ENCODE data around the gene PDGFD.

Gene PDGFD

DNA sequence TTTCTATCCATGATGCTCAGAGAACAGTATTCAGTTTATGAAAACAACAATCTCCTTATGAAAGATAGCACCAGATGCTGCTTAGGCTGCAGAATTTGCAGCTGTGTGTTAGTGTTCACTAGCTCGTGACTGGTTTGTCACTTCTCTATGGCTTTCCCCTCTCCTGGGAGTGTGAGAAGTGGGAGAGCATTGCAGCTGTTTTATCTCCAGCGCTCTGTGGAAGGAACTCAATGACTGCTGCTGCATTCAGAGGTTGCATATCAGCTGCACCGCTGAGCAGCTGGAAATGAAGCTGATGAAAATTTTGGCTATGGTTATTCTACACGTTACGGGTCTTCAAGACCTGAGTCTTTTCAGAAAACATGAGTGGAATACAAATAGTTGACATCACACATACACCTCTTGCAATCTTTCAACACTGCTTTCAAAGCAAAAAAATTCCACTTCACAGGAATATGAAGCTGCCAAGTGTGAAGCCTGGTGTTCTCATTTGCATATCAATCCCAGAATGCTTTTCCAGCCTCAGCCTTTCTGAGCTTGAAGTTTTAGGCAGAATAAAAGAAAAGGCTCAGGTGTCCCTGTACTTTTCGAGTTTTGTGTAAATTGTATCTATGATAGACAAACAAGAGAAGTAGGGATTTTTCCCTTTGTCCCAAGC, 276.8 kb downstream of the PDGFD start:
- Histone ChIP-seq H3K4me3 (ENCODE audit: low read length) (no peak overlapping the region), H3K27ac (ENCODE audit: low read length) (no peak overlapping the region), H3K4me1 (ENCODE audit: control insufficient read depth, low read depth, low read length) (no peaks in the 10 kb centered on the region), H3K36me3 (ENCODE audit: control insufficient read depth, low read depth, low read length) (no peaks in the 10 kb centered on the region), H3K9ac (ENCODE audit: low read length) (no peak overlapping the region), H3K9me3 (ENCODE audit: control insufficient read depth, low read depth, low read length) (no peaks in the 10 kb centered on the region), H3K27me3 (ENCODE audit: control insufficient read depth, insufficient read depth, low read length) (no peaks in the 10 kb centered on the region)

DNA sequence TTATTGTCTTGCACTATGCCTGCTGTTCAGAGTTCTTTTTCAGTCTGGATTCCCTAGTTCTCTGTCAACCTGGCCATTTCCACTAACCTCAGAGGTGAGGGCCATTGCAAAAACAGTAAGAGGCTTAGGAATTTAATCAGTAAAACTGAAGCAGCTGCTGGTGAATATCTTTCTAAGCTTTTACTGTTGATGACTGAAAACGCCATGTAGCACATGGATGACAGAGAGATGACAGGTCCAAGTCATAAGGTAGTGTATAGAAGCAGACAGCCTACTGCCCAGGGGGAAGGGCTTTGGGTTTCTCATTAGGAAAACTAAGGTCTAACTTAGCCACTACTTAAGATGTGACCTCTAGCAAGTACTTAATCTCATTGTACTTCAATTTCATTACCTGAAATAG, 280.1 kb downstream of the PDGFD start:
- Histone ChIP-seq H3K36me3 (ENCODE audit: control insufficient read depth, low read depth, low read length) (no peaks in the 10 kb centered on the region), H3K4me3 (ENCODE audit: low read length) (no peak overlapping the region), H3K27me3 (ENCODE audit: control insufficient read depth, insufficient read depth, low read length) (no peaks in the 10 kb centered on the region), H3K4me1 (ENCODE audit: control insufficient read depth, low read depth, low read length) (no peaks in the 10 kb centered on the region), H3K9ac (ENCODE audit: low read length) (no peak overlapping the region), H3K9me3 (ENCODE audit: control insufficient read depth, low read depth, low read length) (no peaks in the 10 kb centered on the region), H3K27ac (ENCODE audit: low read length) (no peak overlapping the region)

DNA sequence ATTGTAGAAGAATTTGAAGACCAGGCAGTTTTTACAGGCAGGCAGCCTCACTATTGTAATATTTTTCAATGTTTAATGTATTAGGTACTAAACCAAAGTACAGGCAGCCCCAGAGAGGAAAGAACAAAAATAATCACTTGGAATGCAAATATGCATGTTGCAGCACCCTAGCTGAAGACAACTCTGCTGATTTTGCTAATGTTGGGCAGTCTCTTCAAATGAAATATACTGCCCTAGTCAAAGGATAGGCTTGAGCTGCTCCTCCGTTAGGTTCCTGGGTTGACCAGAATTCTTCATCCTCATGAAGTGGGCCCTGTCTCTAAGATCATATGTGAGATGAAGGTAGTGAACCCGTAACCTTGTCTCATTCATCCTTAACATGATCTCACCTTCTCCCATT, 280.7 kb downstream of the PDGFD start:
- Histone ChIP-seq H3K4me3 (ENCODE audit: low read length) (no peak overlapping the region), H3K9me3 (ENCODE audit: control insufficient read depth, low read depth, low read length) (no peaks in the 10 kb centered on the region), H3K27ac (ENCODE audit: low read length) (no peak overlapping the region), H3K27me3 (ENCODE audit: control insufficient read depth, insufficient read depth, low read length) (no peaks in the 10 kb centered on the region), H3K4me1 (ENCODE audit: control insufficient read depth, low read depth, low read length) (no peaks in the 10 kb centered on the region), H3K36me3 (ENCODE audit: control insufficient read depth, low read depth, low read length) (no peaks in the 10 kb centered on the region), H3K9ac (ENCODE audit: low read length) (no peak overlapping the region)

DNA sequence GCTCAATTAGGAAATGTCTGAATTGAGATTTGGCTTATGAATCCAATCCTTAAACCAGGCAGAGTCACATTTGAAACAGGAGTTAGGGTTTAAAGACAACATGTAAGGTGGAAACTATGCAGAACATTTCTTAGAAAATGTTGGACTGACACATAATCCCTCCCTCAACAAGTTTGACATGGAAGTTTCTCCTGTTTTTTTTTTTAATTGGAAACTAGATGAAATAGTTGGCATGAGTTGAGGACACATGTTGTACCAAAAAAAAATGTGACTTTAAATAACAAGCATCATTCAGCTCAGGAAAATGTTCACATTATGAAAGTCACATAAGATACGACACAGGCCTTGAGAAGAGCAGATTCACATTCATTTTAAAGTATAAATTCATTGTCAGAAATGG, 282.4 kb downstream of the PDGFD start:
- no peak overlapping the region for H3K9ac ChIP-seq (ENCODE audit: low read length)
- no peaks in the 10 kb centered on the region for H3K9me3 ChIP-seq (ENCODE audit: control insufficient read depth, low read depth, low read length)
- no peaks in the 10 kb centered on the region for H3K27me3 ChIP-seq (ENCODE audit: control insufficient read depth, insufficient read depth, low read length)
- no peaks in the 10 kb centered on the region for H3K4me1 ChIP-seq (ENCODE audit: control insufficient read depth, low read depth, low read length)
- H3K4me3 ChIP-seq (ENCODE audit: low read length), result no peak overlapping the region
- no peak overlapping the region for H3K27ac ChIP-seq (ENCODE audit: low read length)
- no peaks in the 10 kb centered on the region for H3K36me3 ChIP-seq (ENCODE audit: control insufficient read depth, low read depth, low read length)

DNA sequence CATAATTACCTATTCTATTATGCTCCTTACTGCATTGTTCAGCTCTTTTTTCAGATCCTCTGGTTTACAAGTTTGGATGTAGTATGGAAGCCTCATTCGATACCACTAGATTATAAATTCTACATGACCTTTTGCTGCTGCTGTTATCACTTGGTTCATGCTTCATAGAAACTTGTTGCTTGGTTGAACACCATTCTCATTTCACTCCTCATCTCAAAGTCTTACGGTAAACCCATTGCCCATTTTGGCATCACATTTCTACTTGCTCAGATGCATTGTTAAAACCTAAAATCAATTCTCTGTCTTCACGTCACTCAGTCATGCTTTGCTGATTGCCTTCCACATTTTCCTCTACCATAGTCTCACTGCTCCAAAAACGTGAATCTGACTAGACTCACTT, 283.0 kb downstream of the PDGFD start:
- Histone ChIP-seq H3K9me3 (ENCODE audit: control insufficient read depth, low read depth, low read length) (no peaks in the 10 kb centered on the region), H3K9ac (ENCODE audit: low read length) (no peak overlapping the region), H3K27ac (ENCODE audit: low read length) (no peak overlapping the region), H3K4me1 (ENCODE audit: control insufficient read depth, low read depth, low read length) (no peaks in the 10 kb centered on the region), H3K36me3 (ENCODE audit: control insufficient read depth, low read depth, low read length) (no peaks in the 10 kb centered on the region), H3K27me3 (ENCODE audit: control insufficient read depth, insufficient read depth, low read length) (no peaks in the 10 kb centered on the region), H3K4me3 (ENCODE audit: low read length) (no peak overlapping the region)

DNA sequence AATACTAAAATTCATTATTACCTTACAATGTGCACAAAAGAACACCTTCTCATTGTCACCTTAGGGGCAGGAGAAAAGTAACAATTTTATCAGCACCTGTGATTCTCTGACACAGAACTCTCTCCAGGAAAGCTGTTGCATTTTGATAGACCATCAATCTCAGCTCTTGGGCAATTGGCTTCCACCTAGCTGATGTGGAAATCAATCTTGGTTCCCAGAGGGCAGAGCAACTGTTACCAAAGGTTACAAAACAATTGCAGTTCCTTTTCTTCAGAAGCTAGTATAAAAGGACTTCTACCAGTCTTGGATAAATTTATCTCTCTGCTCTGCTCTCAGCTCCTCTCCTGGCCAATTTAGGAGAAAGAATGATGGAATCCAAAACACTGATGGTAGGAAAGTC, 285.3 kb downstream of the PDGFD start:
- no peaks in the 10 kb centered on the region for H3K4me1 ChIP-seq (ENCODE audit: control insufficient read depth, low read depth, low read length)
- H3K9me3 ChIP-seq (ENCODE audit: control insufficient read depth, low read depth, low read length), result no peaks in the 10 kb centered on the region
- no peak overlapping the region for H3K4me3 ChIP-seq (ENCODE audit: low read length)
- H3K27ac ChIP-seq (ENCODE audit: low read length), result no peak overlapping the region
- H3K27me3 ChIP-seq (ENCODE audit: control insufficient read depth, insufficient read depth, low read length), result no peaks in the 10 kb centered on the region
- H3K36me3 ChIP-seq (ENCODE audit: control insufficient read depth, low read depth, low read length), result no peaks in the 10 kb centered on the region
- no peak overlapping the region for H3K9ac ChIP-seq (ENCODE audit: low read length)

DNA sequence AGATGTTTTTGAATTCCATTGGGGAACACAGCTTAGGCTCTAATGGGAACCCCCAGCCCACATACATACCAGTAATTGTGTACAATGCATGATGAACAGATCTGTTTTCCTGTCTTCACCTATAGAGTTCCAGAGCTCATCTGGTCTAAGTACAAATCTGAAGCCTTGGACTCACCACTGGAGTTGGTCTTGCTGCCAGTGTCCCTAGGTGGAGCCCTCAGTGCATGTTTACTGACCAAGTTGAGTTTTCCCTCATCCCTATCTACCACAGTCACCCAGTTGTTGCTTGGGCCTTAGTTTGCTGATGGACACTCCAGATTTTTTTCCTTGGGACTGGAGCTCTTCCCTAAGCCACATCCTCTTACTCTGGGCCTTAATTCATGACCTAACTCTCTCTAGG, 286.7 kb downstream of the PDGFD start:
- Histone ChIP-seq H3K9me3 (ENCODE audit: control insufficient read depth, low read depth, low read length) (no peaks in the 10 kb centered on the region), H3K9ac (ENCODE audit: low read length) (no peak overlapping the region), H3K4me3 (ENCODE audit: low read length) (no peak overlapping the region), H3K27ac (ENCODE audit: low read length) (no peak overlapping the region), H3K27me3 (ENCODE audit: control insufficient read depth, insufficient read depth, low read length) (no peaks in the 10 kb centered on the region), H3K36me3 (ENCODE audit: control insufficient read depth, low read depth, low read length) (no peaks in the 10 kb centered on the region), H3K4me1 (ENCODE audit: control insufficient read depth, low read depth, low read length) (no peaks in the 10 kb centered on the region)

DNA sequence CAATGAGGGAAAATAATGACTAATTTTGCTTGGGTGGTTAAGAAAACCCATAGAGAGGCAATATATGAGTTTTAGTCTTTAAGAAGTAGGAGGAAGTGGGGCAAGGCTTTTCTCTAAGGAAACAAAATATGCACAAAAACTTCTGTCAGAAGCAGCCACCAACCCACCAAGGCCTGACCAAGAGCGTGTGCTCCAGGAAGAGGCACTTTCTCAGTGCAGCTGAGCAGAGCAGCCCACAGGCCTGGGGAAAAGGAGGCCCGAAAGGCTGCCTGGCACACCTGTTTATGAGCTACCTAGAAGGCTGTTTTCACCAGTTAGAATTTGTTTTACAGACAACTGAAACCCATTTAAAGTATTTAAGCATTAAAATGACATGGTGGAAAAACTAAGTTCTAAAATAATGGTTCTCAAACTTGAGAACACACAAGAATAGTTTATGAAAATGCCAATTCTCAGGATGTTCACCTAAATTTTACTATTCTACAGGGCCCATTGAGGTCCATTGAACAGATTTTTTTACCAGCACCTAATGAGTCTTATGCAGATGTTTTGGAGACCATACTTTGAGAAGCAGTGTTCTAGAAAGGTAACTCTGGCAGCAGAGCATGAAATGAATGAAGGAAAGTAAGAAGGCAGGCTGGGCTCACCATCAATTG, 288.0 kb downstream of the PDGFD start:
- Histone ChIP-seq H3K4me3 (ENCODE audit: low read length) (no peak overlapping the region), H3K4me1 (ENCODE audit: control insufficient read depth, low read depth, low read length) (no peaks in the 10 kb centered on the region), H3K9ac (ENCODE audit: low read length) (no peak overlapping the region), H3K9me3 (ENCODE audit: control insufficient read depth, low read depth, low read length) (no peaks in the 10 kb centered on the region), H3K27me3 (ENCODE audit: control insufficient read depth, insufficient read depth, low read length) (no peaks in the 10 kb centered on the region), H3K36me3 (ENCODE audit: control insufficient read depth, low read depth, low read length) (no peaks in the 10 kb centered on the region), H3K27ac (ENCODE audit: low read length) (no peak overlapping the region)

DNA sequence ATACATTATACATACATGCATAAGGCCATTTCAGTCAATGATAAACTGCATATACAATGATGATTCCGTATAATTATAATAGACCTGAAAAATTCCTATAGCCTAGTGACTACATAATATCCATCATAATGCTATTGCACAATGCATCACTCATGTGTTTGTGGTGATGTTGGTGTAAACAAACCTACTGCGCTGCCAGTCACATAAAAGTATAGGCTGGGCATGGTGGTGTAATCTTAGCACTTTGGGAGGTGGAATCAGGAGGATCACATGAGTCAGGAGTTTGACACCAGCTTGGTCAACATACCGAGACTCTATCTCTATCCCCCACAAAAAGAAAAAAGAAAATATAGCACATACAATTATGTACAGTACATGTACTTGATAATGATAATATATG, 291.2 kb downstream of the PDGFD start:
- Histone ChIP-seq H3K9ac (ENCODE audit: low read length) (no peak overlapping the region), H3K4me3 (ENCODE audit: low read length) (no peak overlapping the region), H3K27me3 (ENCODE audit: control insufficient read depth, insufficient read depth, low read length) (no peaks in the 10 kb centered on the region), H3K4me1 (ENCODE audit: control insufficient read depth, low read depth, low read length) (no peaks in the 10 kb centered on the region), H3K27ac (ENCODE audit: low read length) (no peak overlapping the region), H3K36me3 (ENCODE audit: control insufficient read depth, low read depth, low read length) (no peaks in the 10 kb centered on the region), H3K9me3 (ENCODE audit: control insufficient read depth, low read depth, low read length) (no peaks in the 10 kb centered on the region)

DNA sequence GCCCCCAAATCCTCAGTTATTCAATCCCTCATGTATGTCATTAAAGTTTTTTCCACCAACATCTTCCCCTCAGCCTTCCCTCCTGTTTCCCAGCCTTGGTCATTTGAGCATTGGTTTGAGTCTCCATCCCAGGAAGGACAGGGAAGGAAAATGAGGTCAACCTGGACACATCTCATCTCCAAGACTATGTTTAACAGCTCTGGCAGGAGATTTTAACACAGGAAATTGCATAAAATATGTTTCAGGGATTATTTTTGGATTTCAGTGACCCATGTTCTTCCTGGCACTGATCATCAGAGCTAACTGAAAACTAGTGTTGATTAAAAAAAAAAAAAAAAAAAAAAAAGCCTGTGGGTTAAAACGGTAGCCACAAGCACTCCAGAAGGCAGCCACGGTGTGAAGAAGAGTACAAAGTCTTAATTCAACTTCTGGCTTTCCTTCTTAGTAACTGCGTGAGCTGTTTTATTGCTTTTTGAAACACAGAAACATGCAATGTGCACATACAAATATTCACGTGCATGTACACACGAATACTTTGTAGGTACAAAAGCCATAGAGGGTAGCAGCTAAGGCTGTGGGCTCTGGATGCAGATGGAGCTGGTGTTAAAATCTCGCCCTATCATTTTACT, 291.9 kb downstream of the PDGFD start:
- no peaks in the 10 kb centered on the region for H3K27me3 ChIP-seq (ENCODE audit: control insufficient read depth, insufficient read depth, low read length)
- no peaks in the 10 kb centered on the region for H3K4me1 ChIP-seq (ENCODE audit: control insufficient read depth, low read depth, low read length)
- no peaks in the 10 kb centered on the region for H3K9me3 ChIP-seq (ENCODE audit: control insufficient read depth, low read depth, low read length)
- H3K27ac ChIP-seq (ENCODE audit: low read length), result no peak overlapping the region
- no peak overlapping the region for H3K4me3 ChIP-seq (ENCODE audit: low read length)
- H3K9ac ChIP-seq (ENCODE audit: low read length), result no peak overlapping the region
- no peaks in the 10 kb centered on the region for H3K36me3 ChIP-seq (ENCODE audit: control insufficient read depth, low read depth, low read length)

DNA sequence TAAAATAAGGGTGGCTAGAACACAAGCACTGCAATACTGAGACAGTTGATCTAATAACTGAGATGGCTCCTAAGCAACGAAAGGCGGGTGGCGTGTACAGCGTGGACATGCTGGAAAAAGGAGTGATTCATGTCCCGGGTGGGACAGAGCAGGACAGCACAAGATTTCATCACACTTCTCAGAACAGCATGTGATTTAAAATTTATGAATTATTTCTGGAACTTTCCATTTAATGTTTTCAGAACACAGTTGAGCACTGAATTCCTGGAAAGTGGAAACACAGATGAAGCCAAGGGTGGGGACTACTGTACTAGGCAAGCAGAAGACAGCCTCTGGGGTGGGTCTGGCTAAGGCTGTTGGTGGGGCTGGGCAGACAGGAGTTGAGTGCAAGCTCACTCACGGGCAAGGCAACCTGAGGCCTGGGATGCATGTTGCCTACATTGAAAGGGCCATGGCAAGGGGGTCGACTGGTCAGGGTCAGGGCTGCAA, 293.1 kb downstream of the PDGFD start:
- H3K27me3 ChIP-seq (ENCODE audit: control insufficient read depth, insufficient read depth, low read length), result no peaks in the 10 kb centered on the region
- H3K4me1 ChIP-seq (ENCODE audit: control insufficient read depth, low read depth, low read length), result no peaks in the 10 kb centered on the region
- H3K36me3 ChIP-seq (ENCODE audit: control insufficient read depth, low read depth, low read length), result no peaks in the 10 kb centered on the region
- no peak overlapping the region for H3K9ac ChIP-seq (ENCODE audit: low read length)
- no peaks in the 10 kb centered on the region for H3K9me3 ChIP-seq (ENCODE audit: control insufficient read depth, low read depth, low read length)
- no peak overlapping the region for H3K27ac ChIP-seq (ENCODE audit: low read length)
- no peak overlapping the region for H3K4me3 ChIP-seq (ENCODE audit: low read length)

DNA sequence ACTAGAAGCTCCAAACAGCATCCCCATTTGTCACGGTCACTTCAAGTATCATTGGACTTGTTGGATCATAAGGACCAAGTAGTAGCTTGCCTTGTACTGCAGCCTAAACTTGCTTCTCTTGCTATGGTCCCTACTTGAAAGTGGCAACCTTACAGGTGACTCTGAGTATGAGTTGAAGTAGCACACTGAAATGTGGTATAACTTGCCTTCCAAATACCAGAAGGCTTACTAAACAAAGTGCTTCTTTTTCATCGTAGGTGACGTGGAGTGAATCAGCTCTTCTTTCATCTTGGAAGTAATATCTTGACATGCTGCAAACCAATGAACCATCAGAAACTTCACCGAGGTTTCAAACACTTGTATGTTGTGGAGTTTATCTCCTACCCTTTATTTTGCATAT, 296.5 kb downstream of the PDGFD start:
- no peaks in the 10 kb centered on the region for H3K9me3 ChIP-seq (ENCODE audit: control insufficient read depth, low read depth, low read length)
- H3K4me3 ChIP-seq (ENCODE audit: low read length), result no peak overlapping the region
- H3K27me3 ChIP-seq (ENCODE audit: control insufficient read depth, insufficient read depth, low read length), result no peaks in the 10 kb centered on the region
- no peak overlapping the region for H3K27ac ChIP-seq (ENCODE audit: low read length)
- H3K9ac ChIP-seq (ENCODE audit: low read length), result no peak overlapping the region
- no peaks in the 10 kb centered on the region for H3K36me3 ChIP-seq (ENCODE audit: control insufficient read depth, low read depth, low read length)
- H3K4me1 ChIP-seq (ENCODE audit: control insufficient read depth, low read depth, low read length), result no peaks in the 10 kb centered on the region

Measured in iPS-18a (cell line).